T-helper 1 cell treated with Interleukin-12 subunit alpha and Interleukin-12 subunit beta and Interleukin-4 antibody, amounts not matched to agents 30 ng/mL and 1 ng/mL, for 36 hours (primary cell): ENCODE measurements around the gene ADGRA1. TPM values are rescaled to one million over a fixed set of nuclear protein-coding genes. Genes with fewer than 3 reads are reported as not detected.

ENCODE experiments used
- intact Hi-C: fragments of 100-400 bp; cut with micrococcal nuclease; formaldehyde crosslinking; loops from one replicate; pipeline ENCODE4 v1.15.1; 2024
- total RNA-seq: library from RNA; stranded (reverse); gene quantifications from 2 replicates; pipeline ENCODE4 v1.2.3, GENCODE V29; 2022

The ADGRA1 gene
- total RNA-seq, 1 donor from 2014 or later, result not detected

- intact Hi-C loops, result no loop called here
Measured at GRCh38 chr10:133055470-133055869, 32.3 kb upstream of the ADGRA1 start.

- intact Hi-C loops, result no loop called here
Measured at GRCh38 chr10:133056001-133056400, 31.7 kb upstream of the ADGRA1 start.

GRCh38 chr10:133056651-133057178 lies 31.0 kb upstream of the ADGRA1 start:
- intact Hi-C loops, result no loop called here

GRCh38 chr10:133058331-133059092 lies 29.2 kb upstream of the ADGRA1 start:
- intact Hi-C loops, result no loop called here

- intact Hi-C loops, result no loop called here
Measured at GRCh38 chr10:133059093-133059470, 28.6 kb upstream of the ADGRA1 start.

GRCh38 chr10:133059571-133059970 lies 28.2 kb upstream of the ADGRA1 start:
- intact Hi-C loops, result no loop called here

GRCh38 chr10:133060022-133060421 lies 27.7 kb upstream of the ADGRA1 start:
- intact Hi-C loops, result no loop called here

GRCh38 chr10:133060466-133060865 lies 27.3 kb upstream of the ADGRA1 start:
- intact Hi-C loops, result no loop called here

- intact Hi-C loops, result no loop called here
Measured at GRCh38 chr10:133060881-133061280, 26.8 kb upstream of the ADGRA1 start.

GRCh38 chr10:133061296-133062038 lies 26.3 kb upstream of the ADGRA1 start:
- intact Hi-C loops, result no loop called here

- intact Hi-C loops, result no loop called here
Measured at GRCh38 chr10:133062085-133062484, 25.6 kb upstream of the ADGRA1 start.

- intact Hi-C loops, result no loop called here
Measured at GRCh38 chr10:133062635-133063034, 25.1 kb upstream of the ADGRA1 start.

- intact Hi-C loops, result no loop called here
Measured at GRCh38 chr10:133067149-133068105, 20.3 kb upstream of the ADGRA1 start.

- intact Hi-C loops, result no loop called here
Measured at GRCh38 chr10:133068111-133069032, 19.4 kb upstream of the ADGRA1 start.

- intact Hi-C loops, result no loop called here
Measured at GRCh38 chr10:133069033-133069525, 18.6 kb upstream of the ADGRA1 start.

- intact Hi-C loops, result no loop called here
Measured at GRCh38 chr10:133070405-133070804, 17.3 kb upstream of the ADGRA1 start.

- intact Hi-C loops, result no loop called here
Measured at GRCh38 chr10:133070810-133071209, 16.9 kb upstream of the ADGRA1 start.

- intact Hi-C loops, result no loop called here
Measured at GRCh38 chr10:133071733-133072132, 16.0 kb upstream of the ADGRA1 start.

GRCh38 chr10:133072196-133072595 lies 15.5 kb upstream of the ADGRA1 start:
- intact Hi-C loops, result no loop called here
